ENCODE measurements around the gene IP6K1.
"Not testable (repeated sequence)": the region's sequence is repeated elsewhere in the genome, so short reads cannot be mapped to it uniquely, and the experiment has no call there.

DNA sequence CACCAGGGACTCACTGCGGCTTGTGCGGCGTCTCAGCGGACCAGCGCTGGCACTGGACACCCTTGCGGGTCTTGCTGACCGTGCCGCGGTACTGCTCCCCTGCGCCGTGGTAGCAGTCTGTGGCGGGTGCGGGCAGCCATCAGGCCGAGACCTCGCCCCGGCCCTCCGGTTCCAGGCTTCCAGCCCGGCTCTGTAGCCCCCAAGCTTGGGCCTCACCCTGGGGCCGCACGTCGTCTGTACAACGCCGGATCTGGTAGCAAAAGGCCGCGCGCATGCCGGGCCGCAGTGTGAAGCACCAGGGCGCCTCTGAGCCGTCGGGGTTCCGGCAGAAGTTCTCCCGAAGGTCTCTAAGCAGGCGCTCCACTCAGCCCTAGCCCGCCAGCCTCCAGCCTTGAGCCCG, 100.5 kb downstream of the IP6K1 start:
- TF ChIP-seq ZNF8, ZFP30, ESRRG, ZFP3 (CRISPR knock-in tag; IDR thresholded peaks at IDR 0.05): not testable (repeated sequence)
- TF ChIP-seq, protein P1, sequence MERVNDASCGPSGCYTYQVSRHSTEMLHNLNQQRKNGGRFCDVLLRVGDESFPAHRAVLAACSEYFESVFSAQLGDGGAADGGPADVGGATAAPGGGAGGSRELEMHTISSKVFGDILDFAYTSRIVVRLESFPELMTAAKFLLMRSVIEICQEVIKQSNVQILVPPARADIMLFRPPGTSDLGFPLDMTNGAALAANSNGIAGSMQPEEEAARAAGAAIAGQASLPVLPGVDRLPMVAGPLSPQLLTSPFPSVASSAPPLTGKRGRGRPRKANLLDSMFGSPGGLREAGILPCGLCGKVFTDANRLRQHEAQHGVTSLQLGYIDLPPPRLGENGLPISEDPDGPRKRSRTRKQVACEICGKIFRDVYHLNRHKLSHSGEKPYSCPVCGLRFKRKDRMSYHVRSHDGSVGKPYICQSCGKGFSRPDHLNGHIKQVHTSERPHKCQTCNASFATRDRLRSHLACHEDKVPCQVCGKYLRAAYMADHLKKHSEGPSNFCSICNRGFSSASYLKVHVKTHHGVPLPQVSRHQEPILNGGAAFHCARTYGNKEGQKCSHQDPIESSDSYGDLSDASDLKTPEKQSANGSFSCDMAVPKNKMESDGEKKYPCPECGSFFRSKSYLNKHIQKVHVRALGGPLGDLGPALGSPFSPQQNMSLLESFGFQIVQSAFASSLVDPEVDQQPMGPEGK (CRISPR knock-in tag; IDR thresholded peaks at IDR 0.05; ENCODE audit: borderline replicate concordance), result not testable (repeated sequence)

Measured in SK-N-SH treated with all-trans-retinoic acid at 6 μM for 48 hours (cell line).